HepG2 (cell line): ENCODE data around the gene RAP1GAP2. TPM values are rescaled to one million over a fixed set of nuclear protein-coding genes. Genes with fewer than 3 reads are reported as not detected.

Experiments used
- AFF4 ChIP-seq: sonication (generic); formaldehyde crosslinking; IDR thresholded peaks from 2 replicates; pipeline ENCODE4 v1.4.0; 2020; ENCODE audit warnings: missing genetic modification reagents
- ARNTL ChIP-seq: sonication (generic); formaldehyde crosslinking; IDR thresholded peaks from 2 replicates; pipeline ENCODE4 v1.4.0; 2020; ENCODE audit warnings: mild to moderate bottlenecking, missing genetic modification reagents
- CC2D1A ChIP-seq: sonication (generic); formaldehyde crosslinking; IDR thresholded peaks from 2 replicates; pipeline ENCODE4 v1.8.1; 2023; ENCODE audit warnings: mild to moderate bottlenecking, missing genetic modification reagents
- CENPX ChIP-seq: sonication (generic); formaldehyde crosslinking; IDR thresholded peaks from 2 replicates; pipeline ENCODE4 v1.9.0; 2021; ENCODE audit warnings: mild to moderate bottlenecking, missing genetic modification reagents, moderate library complexity
- GTF3A ChIP-seq: sonication (generic); formaldehyde crosslinking; conservative IDR thresholded peaks from 2 replicates; pipeline ENCODE4 v1.4.0; 2020; ENCODE audit warnings: mild to moderate bottlenecking, missing genetic modification reagents
- NFKB2 ChIP-seq: sonication (generic); formaldehyde crosslinking; IDR thresholded peaks from 2 replicates; pipeline ENCODE4 v1.4.0; 2020; ENCODE audit warnings: missing genetic modification reagents, borderline replicate concordance
- NRL ChIP-seq: sonication (generic); formaldehyde crosslinking; IDR thresholded peaks from 2 replicates; pipeline ENCODE4 v1.5.0; 2020; ENCODE audit warnings: missing genetic modification reagents, mild to moderate bottlenecking, moderate library complexity, borderline replicate concordance
- PHF8 ChIP-seq: sonication (generic); formaldehyde crosslinking; IDR thresholded peaks from 2 replicates; pipeline ENCODE4 v1.5.0; 2020; ENCODE audit warnings: missing genetic modification reagents
- POLR2A ChIP-seq, 2 experiments: IDR thresholded peaks; 2 replicates each; pipeline ENCODE4 v1.6.1; 2011; ENCODE audit warnings: low read depth in 2 of 2, low read length in 2 of 2, mild to moderate bottlenecking in 1 of 2, moderate library complexity in 1 of 2; ENCODE audit not compliant: insufficient read depth in 1 of 2
- SOX13 ChIP-seq, 3 experiments: fragments of 450-650 bp in 1 of 3; sonication (generic) in 1 of 3; formaldehyde crosslinking in 1 of 3; IDR thresholded peaks in 2 of 3; conservative IDR thresholded peaks in 1 of 3; 2 replicates each; pipeline versions ENCODE4 v1.5.0 to v1.6.1; 2016 to 2020; ENCODE audit warnings: antibody characterized with exemption in 1 of 3, mild to moderate bottlenecking in 1 of 3, missing compliant biosample characterization in 1 of 3, missing genetic modification reagents in 1 of 3, moderate library complexity in 1 of 3
- SRSF4 ChIP-seq: fragments of 200-400 bp; formaldehyde crosslinking; IDR thresholded peaks from one replicate; pipeline ENCODE4 v1.6.1; 2018; ENCODE audit warnings: mild to moderate bottlenecking, low read depth, low read length, moderate library complexity; ENCODE audit not compliant: poor library complexity, severe bottlenecking
- THAP11 ChIP-seq: IDR thresholded peaks from 2 replicates; pipeline ENCODE4 v1.6.1; 2016; ENCODE audit warnings: missing biosample characterization, missing genetic modification reagents
- ZEB1 ChIP-seq: IDR thresholded peaks from 2 replicates; pipeline ENCODE4 v1.6.1; 2012; ENCODE audit warnings: mild to moderate bottlenecking, low read depth, inconsistent platforms; ENCODE audit not compliant: insufficient replicate concordance
- ZNF44 ChIP-seq: sonication (generic); formaldehyde crosslinking; IDR thresholded peaks from 2 replicates; pipeline ENCODE4 v1.5.1; 2020; ENCODE audit warnings: mild to moderate bottlenecking, missing genetic modification reagents
- ZNF460 ChIP-seq: sonication (generic); formaldehyde crosslinking; IDR thresholded peaks from 2 replicates; pipeline ENCODE4 v1.5.1; 2020; ENCODE audit warnings: missing genetic modification reagents, mild to moderate bottlenecking, borderline replicate concordance
- ZNF484 ChIP-seq: sonication (generic); formaldehyde crosslinking; IDR thresholded peaks from 2 replicates; pipeline ENCODE4 v1.5.1; 2020; ENCODE audit warnings: mild to moderate bottlenecking, low read depth, missing genetic modification reagents, borderline replicate concordance
- ZNF550 ChIP-seq: sonication (generic); formaldehyde crosslinking; IDR thresholded peaks from 2 replicates; pipeline ENCODE4 v1.4.0; 2020; ENCODE audit warnings: mild to moderate bottlenecking, missing genetic modification reagents, borderline replicate concordance
- ZNF615 ChIP-seq: sonication (generic); formaldehyde crosslinking; IDR thresholded peaks from 2 replicates; pipeline ENCODE4 v1.5.0; 2020; ENCODE audit warnings: mild to moderate bottlenecking, missing genetic modification reagents, borderline replicate concordance
- ZNF619 ChIP-seq: sonication (generic); formaldehyde crosslinking; IDR thresholded peaks from 2 replicates; pipeline ENCODE4 v1.4.0; 2020; ENCODE audit warnings: mild to moderate bottlenecking, missing genetic modification reagents
- ZNF674 ChIP-seq: sonication (generic); formaldehyde crosslinking; IDR thresholded peaks from 2 replicates; pipeline ENCODE4 v1.5.0; 2020; ENCODE audit warnings: low read depth, mild to moderate bottlenecking, missing genetic modification reagents
- polyA plus RNA-seq, 8 experiments: library from polyadenylated mRNA; depleted of rRNA in 3 of 8; stranded (reverse) in 7 of 8; unstranded in 1 of 8; fragments of >200 nt; fragmentation: Illumina TruSeq in 4 of 8; extraction: Trizol in 4 of 8; gene quantifications; 2 replicates each; pipeline versions ENCODE4 v1.2.1 to v1.2.3, GENCODE V29; 2011 to 2016; ENCODE audit warnings: low read depth in 4 of 8, missing spikeins in 1 of 8, mixed read lengths in 1 of 8; ENCODE audit not compliant: insufficient read depth in 1 of 8
- total RNA-seq, 5 experiments: library from RNA; depleted of rRNA; stranded (reverse); fragments of >200 nt; fragmentation: Illumina TruSeq; extraction: Trizol; gene quantifications; 2 replicates each; pipeline ENCODE4 v1.2.3, GENCODE V29; 2016; ENCODE audit warnings: low read depth in 1 of 5
- TF ChIP-seq, protein P1 (sequence below): sonication (generic); formaldehyde crosslinking; IDR thresholded peaks from 2 replicates; pipeline ENCODE4 v1.5.1; 2020; ENCODE audit warnings: missing genetic modification reagents, mild to moderate bottlenecking, borderline replicate concordance
- TF ChIP-seq, protein P2 (sequence below): sonication (generic); formaldehyde crosslinking; IDR thresholded peaks from 2 replicates; pipeline ENCODE4 v1.9.0; 2022; ENCODE audit warnings: low read depth, missing genetic modification reagents

The RAP1GAP2 gene
- total and polyA plus RNA-seq, 2 of the 13 experiments (the other 11 are each of a cell fraction or from before 2014, with no cell fraction given) = 10.9 to 12.0 TPM

DNA sequence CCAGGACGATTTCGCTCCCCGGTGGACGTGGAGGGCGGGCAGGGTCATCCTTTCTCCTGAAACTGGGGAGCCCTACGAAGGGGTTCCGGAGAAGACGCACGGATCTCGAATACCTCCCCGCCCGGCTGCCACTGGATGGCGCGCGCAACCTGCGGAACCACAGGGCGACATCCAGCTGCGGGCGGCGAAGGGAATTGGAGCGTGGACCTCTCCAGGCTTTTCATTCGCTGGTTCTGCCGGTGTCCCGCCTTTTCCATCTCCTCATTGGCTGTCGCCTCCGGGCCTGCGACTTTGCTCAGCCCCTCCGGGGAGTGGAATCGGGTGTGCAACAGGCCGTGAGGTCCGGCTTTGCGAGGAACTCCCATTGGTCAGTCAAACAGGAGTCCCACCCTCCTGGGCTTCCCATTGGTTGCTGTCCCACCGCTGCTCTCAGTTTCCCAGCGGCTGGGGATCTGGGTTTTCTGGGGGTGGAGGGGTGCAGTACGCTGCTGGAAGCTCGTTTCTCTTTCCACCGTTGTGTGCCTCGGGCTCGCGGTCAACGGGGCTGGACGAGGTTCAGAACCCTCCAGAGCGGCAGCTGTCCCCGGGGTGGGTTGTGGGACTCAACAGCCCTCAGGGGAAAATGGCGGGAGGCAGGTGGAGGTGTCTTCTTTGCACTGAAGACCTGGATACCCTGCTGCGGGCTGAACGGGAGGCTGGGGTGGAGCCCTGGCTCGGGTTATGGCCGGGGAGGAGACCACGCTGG lies 252.7 kb downstream of the RAP1GAP2 start (continued):
- TF ChIP-seq NFKB2 (CRISPR knock-in tag) (no peak; the same call in 1 of the 2 replicates), NRL (no peak), ZNF460 (CRISPR knock-in tag) (no peak), CENPX (CRISPR knock-in tag) (no peak), ZNF550 (CRISPR knock-in tag) (no peak), ZNF484 (no peak), SRSF4 (no peak), AFF4 (no peak), ZNF615 (no peak), ARNTL (CRISPR knock-in tag) (peak; percentile 61), SOX13 (IDR thresholded peaks at IDR 0.05) (no peak), SOX13 (CRISPR knock-in tag; conservative IDR thresholded peaks at IDR 0.05 in 1 of 2, IDR thresholded peaks at IDR 0.05 in 1 of 2) (0 out of 4 replicates have a peak, but pooled peaks of 1 of the 2 experiments have one; percentile 16), ZNF674 (CRISPR knock-in tag) (no peak), CC2D1A (CRISPR knock-in tag) (no peak), POLR2A (IDR thresholded peaks at IDR 0.05; ENCODE audit: insufficient read depth in 1 of 2, low read depth in 2 of 2, low read length in 2 of 2) (peak in 1 of 2 experiments; percentile 57; a peak in 1 of 4 replicates), GTF3A (CRISPR knock-in tag) (no peak), THAP11 (peak; percentile 82), PHF8 (CRISPR knock-in tag) (peak; percentile 34; the same call in 1 of the 2 replicates), ZNF44 (CRISPR knock-in tag) (0 out of 2 replicates have a peak, but pooled peaks have one; percentile 52), ZEB1 (no peak), ZNF619 (CRISPR knock-in tag) (0 out of 2 replicates have a peak, but pooled peaks have one; percentile 26)
- TF ChIP-seq, protein P1, sequence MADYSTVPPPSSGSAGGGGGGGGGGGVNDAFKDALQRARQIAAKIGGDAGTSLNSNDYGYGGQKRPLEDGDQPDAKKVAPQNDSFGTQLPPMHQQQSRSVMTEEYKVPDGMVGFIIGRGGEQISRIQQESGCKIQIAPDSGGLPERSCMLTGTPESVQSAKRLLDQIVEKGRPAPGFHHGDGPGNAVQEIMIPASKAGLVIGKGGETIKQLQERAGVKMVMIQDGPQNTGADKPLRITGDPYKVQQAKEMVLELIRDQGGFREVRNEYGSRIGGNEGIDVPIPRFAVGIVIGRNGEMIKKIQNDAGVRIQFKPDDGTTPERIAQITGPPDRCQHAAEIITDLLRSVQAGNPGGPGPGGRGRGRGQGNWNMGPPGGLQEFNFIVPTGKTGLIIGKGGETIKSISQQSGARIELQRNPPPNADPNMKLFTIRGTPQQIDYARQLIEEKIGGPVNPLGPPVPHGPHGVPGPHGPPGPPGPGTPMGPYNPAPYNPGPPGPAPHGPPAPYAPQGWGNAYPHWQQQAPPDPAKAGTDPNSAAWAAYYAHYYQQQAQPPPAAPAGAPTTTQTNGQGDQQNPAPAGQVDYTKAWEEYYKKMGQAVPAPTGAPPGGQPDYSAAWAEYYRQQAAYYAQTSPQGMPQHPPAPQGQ = no peak
- TF ChIP-seq, protein P2, sequence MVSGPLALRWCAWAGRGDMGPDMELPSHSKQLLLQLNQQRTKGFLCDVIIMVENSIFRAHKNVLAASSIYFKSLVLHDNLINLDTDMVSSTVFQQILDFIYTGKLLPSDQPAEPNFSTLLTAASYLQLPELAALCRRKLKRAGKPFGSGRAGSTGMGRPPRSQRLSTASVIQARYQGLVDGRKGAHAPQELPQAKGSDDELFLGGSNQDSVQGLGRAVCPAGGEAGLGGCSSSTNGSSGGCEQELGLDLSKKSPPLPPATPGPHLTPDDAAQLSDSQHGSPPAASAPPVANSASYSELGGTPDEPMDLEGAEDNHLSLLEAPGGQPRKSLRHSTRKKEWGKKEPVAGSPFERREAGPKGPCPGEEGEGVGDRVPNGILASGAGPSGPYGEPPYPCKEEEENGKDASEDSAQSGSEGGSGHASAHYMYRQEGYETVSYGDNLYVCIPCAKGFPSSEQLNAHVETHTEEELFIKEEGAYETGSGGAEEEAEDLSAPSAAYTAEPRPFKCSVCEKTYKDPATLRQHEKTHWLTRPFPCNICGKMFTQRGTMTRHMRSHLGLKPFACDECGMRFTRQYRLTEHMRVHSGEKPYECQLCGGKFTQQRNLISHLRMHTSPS = no peak
